Stimulated activated naive CD8-positive, alpha-beta T cell treated with anti-CD3 and anti-CD28 coated beads, Interleukin-15, amount 100 ng/mL, for 72 hours (primary cell): ENCODE measurements around the gene MGST3.
"Not testable (repeated sequence)": the region's sequence is repeated elsewhere in the genome, so short reads cannot be mapped to it uniquely, and the experiment has no call there.

Experiments used
- ATAC-seq: fragments of 150-1000 bp; cut with Tn5 transposase; 2 replicates; pipeline ENCODE4 v1.10.0; 2021; ENCODE audit warnings: mild to moderate bottlenecking, moderate library complexity
- DNase-seq, 2 donors: peaks; one replicate each; pipeline ENCODE4 v3.0.0; 2021 to 2022
- H3K27ac Mint-ChIP-seq, 2 donors: one replicate each; pipeline ENCODE4 v1.8.0; 2022; ENCODE audit warnings: mild to moderate bottlenecking in 2 of 2, mixed read lengths in 2 of 2, moderate library complexity in 2 of 2
- H3K27me3 Mint-ChIP-seq: one replicate; pipeline ENCODE4 v1.8.0; 2022; ENCODE audit warnings: mixed read lengths
- H3K4me1 Mint-ChIP-seq: one replicate; pipeline ENCODE4 v1.8.0; 2022; ENCODE audit warnings: mild to moderate bottlenecking, mixed read lengths
- H3K4me3 Mint-ChIP-seq, 2 donors: one replicate each; pipeline ENCODE4 v1.8.0; 2022; ENCODE audit warnings: mild to moderate bottlenecking in 2 of 2, mixed read lengths in 2 of 2, moderate library complexity in 1 of 2
- H3K9me3 Mint-ChIP-seq, 2 donors: one replicate each; pipeline ENCODE4 v1.8.0; 2022; ENCODE audit warnings: mixed read lengths in 2 of 2

The MGST3 gene

GRCh38 chr1:165697491-165697880, 66.5 kb downstream of the MGST3 start:
- Mint-ChIP-seq H3K27me3 (no peaks in the 10 kb centered on the region), H3K4me1 (peaks cover 23% of the 10 kb centered on the region), H3K9me3 (no peaks in the 10 kb centered on the region), H3K27ac (peak overlapping the region in 1 of 2 donors; percentile 99), H3K4me3 (peak overlapping the region; percentile 97 to 98)
- ATAC-seq, result no peak
- DNase-seq, result no peak

DNA sequence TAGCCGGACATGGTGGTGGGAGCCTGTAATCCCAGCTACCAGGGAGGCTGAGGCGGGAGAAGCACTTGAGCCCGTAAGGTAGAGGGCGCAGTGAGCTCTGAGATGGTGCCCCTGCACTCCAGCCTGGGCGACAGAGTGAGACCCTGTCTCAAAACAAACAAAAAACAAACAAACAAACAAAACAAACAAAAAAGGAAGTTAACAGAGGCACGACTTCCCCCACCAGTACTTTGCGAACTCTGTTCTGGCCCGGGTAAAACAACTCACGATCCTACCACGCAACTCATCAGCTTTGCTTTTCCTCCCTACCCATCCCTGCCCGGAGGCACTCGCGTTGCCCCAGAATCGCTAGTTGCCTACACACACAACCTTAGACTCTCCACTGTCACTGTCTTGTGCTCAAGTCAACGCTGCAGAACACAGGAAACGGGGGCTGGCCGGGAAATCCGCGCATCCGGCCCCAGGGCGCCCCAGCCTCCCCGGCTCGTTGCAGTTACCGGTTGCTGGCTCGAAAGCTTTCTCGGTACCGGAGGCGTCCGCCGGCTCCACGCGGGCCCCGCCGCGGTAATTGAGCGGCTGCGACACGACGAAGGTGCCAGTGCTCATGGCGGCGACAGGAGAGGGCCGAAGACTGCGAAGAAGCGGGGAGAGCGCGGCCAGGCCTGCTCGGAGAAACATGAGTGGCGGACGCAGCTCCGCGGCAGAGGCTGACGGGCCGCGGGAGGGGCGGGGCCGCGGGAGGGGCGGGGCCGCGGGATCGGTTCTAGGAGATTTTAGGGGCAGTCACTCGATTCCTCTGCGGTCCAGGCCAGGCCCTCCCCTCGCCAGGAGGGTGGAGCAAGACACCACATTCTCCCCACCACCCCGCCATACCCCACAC, 67.1 kb downstream of the MGST3 start, which contains the start of gene ALDH9A1:
ALDH9A1 (minus strand) TSS at position 682 of the 880 bp plus-strand sequence; CDS start at position 678, 4 bp downstream.
- peak; percentile 84 to 85 for DNase-seq
- Mint-ChIP-seq H3K4me1 (peaks cover 23% of the 10 kb centered on the region), H3K9me3 (no peaks in the 10 kb centered on the region), H3K4me3 (peak within 1 kb of the TSS; percentile 97 to 98), H3K27ac (peak within 1 kb of the TSS; percentile 97 to 99), H3K27me3 (no peaks in the 10 kb centered on the region)
- peak; percentile 94 for ATAC-seq

GRCh38 chr1:165698761-165699052, 67.7 kb downstream of the MGST3 start:
- no peak for ATAC-seq
- H3K4me1 Mint-ChIP-seq, result peaks cover 23% of the 10 kb centered on the region
- no peaks in the 10 kb centered on the region for H3K9me3 Mint-ChIP-seq
- no peak for DNase-seq
- H3K27ac Mint-ChIP-seq, result peak overlapping the region; percentile 91 to 99
- no peaks in the 10 kb centered on the region for H3K27me3 Mint-ChIP-seq
- peak overlapping the region; percentile 97 to 98 for H3K4me3 Mint-ChIP-seq

- no peak for ATAC-seq
- peak overlapping the region; percentile 30 to 57 for H3K27ac Mint-ChIP-seq
- no peak for DNase-seq
- peaks cover 23% of the 10 kb centered on the region for H3K4me1 Mint-ChIP-seq
- H3K9me3 Mint-ChIP-seq, result no peaks in the 10 kb centered on the region
- peak overlapping the region; percentile 39 to 98 for H3K4me3 Mint-ChIP-seq
- H3K27me3 Mint-ChIP-seq, result no peaks in the 10 kb centered on the region
These were observed 68.5 kb downstream of the MGST3 start for GRCh38 chr1:165699577-165699976.

GRCh38 chr1:165701922-165702321, 70.9 kb downstream of the MGST3 start:
- not testable (repeated sequence) for ATAC-seq, H3K4me1 Mint-ChIP-seq
- peak overlapping the region in 1 of 2 donors; percentile 43 for H3K27ac Mint-ChIP-seq

DNA sequence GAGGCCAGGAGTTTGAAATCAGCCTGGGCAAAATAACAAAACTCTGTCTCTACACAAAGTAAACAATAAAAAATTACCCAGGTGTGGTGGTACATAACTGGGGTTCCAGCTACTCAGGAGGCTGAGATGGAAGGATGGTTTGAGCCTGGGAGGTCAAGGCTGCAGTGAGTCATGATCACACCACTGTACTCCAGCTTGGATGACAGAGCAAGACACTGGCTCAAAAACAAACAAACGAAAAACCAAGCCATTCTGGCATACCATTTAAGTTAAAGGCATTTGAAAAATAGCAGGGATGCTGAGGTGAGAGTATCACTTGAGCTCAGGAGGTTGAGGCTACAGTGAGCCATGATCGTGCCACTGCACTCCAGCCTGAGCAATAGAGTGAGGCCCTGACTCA, 72.6 kb downstream of the MGST3 start:
- Mint-ChIP-seq H3K27me3 (peaks cover 26% of the 10 kb centered on the region), H3K27ac (no peak overlapping the region), H3K9me3 (no peaks in the 10 kb centered on the region), H3K4me3 (no peak overlapping the region), H3K4me1 (peaks cover 5% of the 10 kb centered on the region)
- ATAC-seq (no peak), DNase-seq (no peak)

More at GRCh38 chr1:165701922-165702321, 70.9 kb downstream of the MGST3 start:
- H3K27me3 Mint-ChIP-seq, result peaks cover 12% of the 10 kb centered on the region
- not testable (repeated sequence) for DNase-seq, H3K9me3 Mint-ChIP-seq, H3K4me3 Mint-ChIP-seq
